ENCODE results near the gene LCN1. TPM values are rescaled to one million over a fixed set of nuclear protein-coding genes. Genes with fewer than 3 reads are reported as not detected.

Gene LCN1
- total RNA-seq, 1 experiment from 2014 or later = not detected

- Histone ChIP-seq H2AFZ (ENCODE audit: low read length) (no peak overlapping the region), H3K27ac (ENCODE audit: low read length) (no peak overlapping the region), H3K4me2 (ENCODE audit: low read length) (no peak overlapping the region), H3K4me3 (ENCODE audit: low read length) (no peak overlapping the region), H3K9me3 (ENCODE audit: low read length) (no peaks in the 10 kb centered on the region), H3K36me3 (ENCODE audit: low read depth, low read length) (peaks cover 3% of the 10 kb centered on the region; the same call in 1 of the 2 replicates), H3K79me2 (ENCODE audit: low read length) (peaks cover 4% of the 10 kb centered on the region), H3K9me2 (replicated peaks; ENCODE audit: low read length) (no peaks in the 10 kb centered on the region), H3K27me3 (ENCODE audit: low read length) (no peaks in the 10 kb centered on the region), H4K20me1 (ENCODE audit: low read length) (no peaks in the 10 kb centered on the region), H3K9ac (ENCODE audit: low read length) (no peak overlapping the region), H3K4me1 (ENCODE audit: insufficient read depth, low read length) (peaks cover 4% of the 10 kb centered on the region; the same call in 1 of the 2 replicates), H3F3A (ENCODE audit: low read length, unreplicated experiment) (no peaks in the 10 kb centered on the region)
- BruUV-seq (replicated peaks) = no TSS peak
- no peak for DNase-seq
- no peak for ATAC-seq
- intact Hi-C loops (cut with micrococcal nuclease) = no loop called here
- ChIA-PET POLR2A (ENCODE audit: unreplicated experiment) (no interaction called here), CTCF (no interaction called here)
- TF ChIP-seq CTCF (conservative IDR thresholded peaks at IDR 0.05; ENCODE audit: low read depth, low read length) (no peak), EZH2phosphoT487 (IDR thresholded peaks at IDR 0.05; ENCODE audit: borderline replicate concordance, low read length) (no peak), EZH2 (IDR thresholded peaks at IDR 0.05; ENCODE audit: low read length, unreplicated experiment) (no peak)
Observed at GRCh38 chr9:135507104-135508035, 13.9 kb upstream of the LCN1 start.

GRCh38 chr9:135508211-135508820, 12.9 kb upstream of the LCN1 start:
- no peak overlapping the region for H3K9ac ChIP-seq (ENCODE audit: low read length)
- H3K79me2 ChIP-seq (ENCODE audit: low read length) = no peaks in the 10 kb centered on the region
- intact Hi-C loops (cut with micrococcal nuclease) = no loop called here
- H3K9me2 ChIP-seq (replicated peaks; ENCODE audit: low read length) = no peaks in the 10 kb centered on the region
- H3K4me3 ChIP-seq (ENCODE audit: low read length) = no peak overlapping the region
- no peak overlapping the region for H3K4me2 ChIP-seq (ENCODE audit: low read length)
- no peak overlapping the region for H2AFZ ChIP-seq (ENCODE audit: low read length)
- H4K20me1 ChIP-seq (ENCODE audit: low read length) = no peaks in the 10 kb centered on the region
- H3K36me3 ChIP-seq (ENCODE audit: low read depth, low read length) = peaks cover 3% of the 10 kb centered on the region; the same call in 1 of the 2 replicates
- ATAC-seq (no peak), DNase-seq (no peak)
- H3K4me1 ChIP-seq (ENCODE audit: insufficient read depth, low read length) = 0 out of 2 replicates have a peak, but pooled peaks cover 4% of the 10 kb centered on the region
- POLR2A ChIA-PET (ENCODE audit: unreplicated experiment) = no interaction called here
- H3K27me3 ChIP-seq (ENCODE audit: low read length) = no peaks in the 10 kb centered on the region
- H3K9me3 ChIP-seq (ENCODE audit: low read length) = no peaks in the 10 kb centered on the region
- no peaks in the 10 kb centered on the region for H3F3A ChIP-seq (ENCODE audit: low read length, unreplicated experiment)
- CTCF ChIA-PET = no interaction called here
- TF ChIP-seq EZH2 (IDR thresholded peaks at IDR 0.05; ENCODE audit: low read length, unreplicated experiment) (no peak), CTCF (conservative IDR thresholded peaks at IDR 0.05; ENCODE audit: low read depth, low read length) (no peak), EZH2phosphoT487 (IDR thresholded peaks at IDR 0.05; ENCODE audit: borderline replicate concordance, low read length) (no peak)
- no peak overlapping the region for H3K27ac ChIP-seq (ENCODE audit: low read length)
- BruUV-seq (replicated peaks) = no TSS peak

Measured in PC-3 (cell line).